Osteoblast (primary cell): ENCODE measurements around the gene BPHL. TPM values are rescaled to one million over a fixed set of nuclear protein-coding genes. Genes with fewer than 3 reads are reported as not detected.

Experiments used
- DNase-seq: peaks from one replicate; pipeline ENCODE4 v3.0.0; 2011; ENCODE audit warnings: low spot score, mixed read lengths; ENCODE audit not compliant: insufficient read length; ENCODE audit errors: missing footprints
- H2AFZ ChIP-seq: 2 replicates; pipeline ENCODE4 v1.6.0; 2011; ENCODE audit warnings: mild to moderate bottlenecking, low read length
- H3K27ac ChIP-seq: 2 replicates; pipeline ENCODE4 v1.5.1; 2011; ENCODE audit warnings: mild to moderate bottlenecking, low read depth, low read length, moderate library complexity
- H3K27me3 ChIP-seq: 2 replicates; pipeline ENCODE4 v1.6.0; 2012; ENCODE audit warnings: mild to moderate bottlenecking, control low read depth, inconsistent platforms, low read length, moderate library complexity; ENCODE audit not compliant: insufficient read depth
- H3K36me3 ChIP-seq: 2 replicates; pipeline ENCODE4 v1.5.1; 2011; ENCODE audit warnings: mild to moderate bottlenecking, low read length, control low read depth, moderate library complexity; ENCODE audit not compliant: insufficient read depth
- H3K4me1 ChIP-seq: 2 replicates; pipeline ENCODE4 v1.5.1; 2011; ENCODE audit warnings: mild to moderate bottlenecking, low read length, control low read depth, moderate library complexity; ENCODE audit not compliant: insufficient read depth
- H3K4me2 ChIP-seq: 2 replicates; pipeline ENCODE4 v1.6.0; 2011; ENCODE audit warnings: mild to moderate bottlenecking, low read length; ENCODE audit not compliant: insufficient read depth
- H3K4me3 ChIP-seq: fragments of 200-600 bp; sonication (generic); 3 replicates; pipeline ENCODE4 v1.5.1; 2012; ENCODE audit warnings: mild to moderate bottlenecking, low read length, inconsistent platforms; ENCODE audit not compliant: insufficient read depth
- H3K79me2 ChIP-seq: 2 replicates; pipeline ENCODE4 v1.6.0; 2012; ENCODE audit warnings: mild to moderate bottlenecking, low read length, control low read depth, inconsistent platforms; ENCODE audit not compliant: insufficient read depth
- H3K9me3 ChIP-seq: 2 replicates; pipeline ENCODE4 v1.5.1; 2011; ENCODE audit warnings: low read depth, low read length, control low read depth
- H4K20me1 ChIP-seq: 2 replicates; pipeline ENCODE4 v1.6.0; 2012; ENCODE audit warnings: mild to moderate bottlenecking, low read length, control low read depth; ENCODE audit not compliant: insufficient read depth
- total RNA-seq: library from RNA; depleted of rRNA; stranded (reverse); fragments of >200 nt; gene quantifications from 2 replicates; pipeline ENCODE4 v1.2.3, GENCODE V29; 2012
- TF ChIP-seq, protein P1 (sequence below): IDR thresholded peaks from 2 replicates; pipeline ENCODE4 v1.5.1; 2011; ENCODE audit warnings: mild to moderate bottlenecking, low read depth, low read length, moderate library complexity; ENCODE audit errors: extremely low read depth

Gene BPHL
- total RNA-seq, 1 donor: 19.9 TPM

DNA sequence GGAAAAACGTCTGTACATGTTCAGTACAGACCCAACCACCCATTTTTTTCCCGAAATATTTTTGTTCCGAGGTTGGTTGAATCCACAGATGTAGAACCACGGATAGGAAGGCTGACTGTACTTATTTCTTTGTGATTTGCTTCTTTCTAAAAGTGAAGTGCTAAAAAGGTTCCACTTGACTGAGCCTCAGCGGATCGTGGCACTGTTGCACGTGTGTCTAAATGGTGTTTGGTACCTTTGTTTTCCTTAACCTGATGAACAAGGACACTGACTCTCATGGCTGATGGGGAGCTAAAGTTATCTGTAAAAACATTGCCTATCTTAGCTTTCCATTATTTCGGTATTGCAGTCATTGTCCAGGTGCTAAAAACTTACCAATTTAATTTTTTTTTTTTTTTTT, 6.2 kb downstream of the BPHL start:
- H3K36me3 ChIP-seq: peaks cover 7% of the 10 kb centered on the region
- H3K79me2 ChIP-seq: no peaks in the 10 kb centered on the region
- no peak overlapping the region for H2AFZ ChIP-seq
- H3K9me3 ChIP-seq: no peaks in the 10 kb centered on the region
- H3K27ac ChIP-seq: no peak overlapping the region
- H3K27me3 ChIP-seq: no peaks in the 10 kb centered on the region
- H4K20me1 ChIP-seq: peaks cover 3% of the 10 kb centered on the region
- TF ChIP-seq, protein P1, sequence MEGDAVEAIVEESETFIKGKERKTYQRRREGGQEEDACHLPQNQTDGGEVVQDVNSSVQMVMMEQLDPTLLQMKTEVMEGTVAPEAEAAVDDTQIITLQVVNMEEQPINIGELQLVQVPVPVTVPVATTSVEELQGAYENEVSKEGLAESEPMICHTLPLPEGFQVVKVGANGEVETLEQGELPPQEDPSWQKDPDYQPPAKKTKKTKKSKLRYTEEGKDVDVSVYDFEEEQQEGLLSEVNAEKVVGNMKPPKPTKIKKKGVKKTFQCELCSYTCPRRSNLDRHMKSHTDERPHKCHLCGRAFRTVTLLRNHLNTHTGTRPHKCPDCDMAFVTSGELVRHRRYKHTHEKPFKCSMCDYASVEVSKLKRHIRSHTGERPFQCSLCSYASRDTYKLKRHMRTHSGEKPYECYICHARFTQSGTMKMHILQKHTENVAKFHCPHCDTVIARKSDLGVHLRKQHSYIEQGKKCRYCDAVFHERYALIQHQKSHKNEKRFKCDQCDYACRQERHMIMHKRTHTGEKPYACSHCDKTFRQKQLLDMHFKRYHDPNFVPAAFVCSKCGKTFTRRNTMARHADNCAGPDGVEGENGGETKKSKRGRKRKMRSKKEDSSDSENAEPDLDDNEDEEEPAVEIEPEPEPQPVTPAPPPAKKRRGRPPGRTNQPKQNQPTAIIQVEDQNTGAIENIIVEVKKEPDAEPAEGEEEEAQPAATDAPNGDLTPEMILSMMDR: no peak
- H3K4me2 ChIP-seq: no peak overlapping the region
- no peaks in the 10 kb centered on the region for H3K4me1 ChIP-seq
- no peak overlapping the region for H3K4me3 ChIP-seq
- DNase-seq: no peak

DNA sequence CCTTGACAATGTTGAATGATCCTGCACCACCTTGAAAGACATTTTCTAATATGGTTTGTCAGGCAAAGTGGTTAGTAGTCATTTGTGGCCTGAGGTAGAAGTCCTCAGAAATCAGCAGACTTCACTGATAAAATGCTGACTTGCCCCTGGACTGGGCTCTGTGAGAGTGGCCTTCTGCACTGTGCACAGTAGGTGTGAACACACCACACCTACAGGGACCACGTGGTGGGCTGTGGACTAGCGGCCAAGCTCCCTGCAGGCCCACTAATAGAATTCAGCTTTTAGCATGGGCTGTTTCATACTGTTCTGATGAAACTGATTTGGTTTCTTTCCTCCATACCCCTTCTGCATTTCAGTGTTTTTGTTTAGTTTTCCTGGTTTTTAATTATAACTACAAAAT, 7.3 kb downstream of the BPHL start:
- Histone ChIP-seq H2AFZ (no peak overlapping the region), H3K9me3 (no peaks in the 10 kb centered on the region), H3K4me1 (no peaks in the 10 kb centered on the region), H3K4me2 (no peak overlapping the region), H3K36me3 (peaks cover 11% of the 10 kb centered on the region), H3K27me3 (no peaks in the 10 kb centered on the region), H3K4me3 (no peak overlapping the region), H4K20me1 (peaks cover 3% of the 10 kb centered on the region), H3K79me2 (no peaks in the 10 kb centered on the region), H3K27ac (no peak overlapping the region)
- DNase-seq: no peak
- TF ChIP-seq, protein P1: no peak

DNA sequence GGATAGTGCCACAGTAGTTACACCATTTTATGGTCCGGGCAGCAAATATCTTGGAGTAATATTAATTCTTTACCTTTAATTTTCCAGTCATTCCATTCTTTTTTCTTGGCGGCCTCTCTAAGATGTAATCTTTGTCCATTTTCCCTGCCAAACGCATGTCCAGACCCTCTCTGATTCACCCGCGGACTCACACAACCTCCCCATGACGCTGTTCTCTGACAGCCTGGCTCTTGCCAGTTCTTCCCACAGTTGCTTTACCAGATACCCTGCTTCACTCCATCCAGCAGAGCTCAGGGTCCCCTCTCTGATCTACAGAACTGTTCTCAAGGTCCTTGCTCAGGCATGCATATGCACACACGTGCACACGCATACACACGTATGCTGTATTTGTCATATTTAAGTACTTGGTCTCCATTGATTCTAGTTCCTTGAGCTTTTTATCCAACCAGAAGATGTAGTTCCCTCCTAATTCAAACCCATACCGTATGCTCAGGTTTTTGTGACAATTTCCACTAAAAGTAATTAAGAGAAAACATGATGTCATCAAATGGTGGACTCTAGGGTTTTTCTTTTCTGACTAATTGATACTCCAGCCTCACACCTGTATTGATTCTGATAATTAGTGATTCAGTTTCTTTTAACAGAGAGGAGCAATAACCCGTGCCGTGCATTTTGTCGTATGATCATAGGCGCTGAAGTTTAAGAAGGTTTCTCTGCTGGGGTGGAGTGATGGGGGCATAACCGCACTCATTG, 10.0 kb downstream of the BPHL start:
- H3K4me2 ChIP-seq: no peak overlapping the region
- H3K27me3 ChIP-seq: no peaks in the 10 kb centered on the region

DNA sequence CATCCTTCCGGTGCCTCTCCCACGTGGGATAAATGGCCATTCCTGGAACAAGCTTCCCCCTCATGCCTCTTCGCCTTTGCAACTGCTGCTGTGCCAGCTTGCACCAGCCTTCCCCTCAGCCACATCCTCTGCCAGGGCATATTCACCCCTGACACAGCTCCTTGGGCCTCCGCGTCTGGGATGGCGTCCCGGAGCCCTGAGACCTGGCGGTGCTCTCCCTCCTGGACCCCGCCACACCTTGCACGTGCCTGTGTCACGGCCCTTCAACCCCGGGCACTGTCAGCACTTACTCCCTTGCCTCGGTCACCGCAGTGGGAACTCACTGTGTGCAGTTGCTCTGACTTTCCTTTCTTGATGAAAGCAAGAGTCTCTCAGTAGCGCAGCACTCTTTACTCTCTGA, 13.2 kb downstream of the BPHL start:
- Histone ChIP-seq H3K27ac (no peak overlapping the region), H2AFZ (no peak overlapping the region), H3K4me1 (no peaks in the 10 kb centered on the region), H3K9me3 (no peaks in the 10 kb centered on the region), H3K4me2 (no peak overlapping the region), H3K79me2 (no peaks in the 10 kb centered on the region), H4K20me1 (no peaks in the 10 kb centered on the region), H3K27me3 (no peaks in the 10 kb centered on the region), H3K4me3 (no peak overlapping the region), H3K36me3 (peaks cover 11% of the 10 kb centered on the region)
- TF ChIP-seq, protein P1: no peak
- DNase-seq: no peak

More for the DNA sequence above, 10.0 kb downstream of the BPHL start:
- Histone ChIP-seq H3K36me3 (peaks cover 11% of the 10 kb centered on the region), H3K27ac (no peak overlapping the region), H3K9me3 (no peaks in the 10 kb centered on the region), H4K20me1 (no peaks in the 10 kb centered on the region), H3K4me1 (no peaks in the 10 kb centered on the region), H2AFZ (no peak overlapping the region), H3K4me3 (no peak overlapping the region), H3K79me2 (no peaks in the 10 kb centered on the region)
- TF ChIP-seq, protein P1: no peak
- no peak for DNase-seq
